Limb (tissue), 2 donors: ENCODE results near the gene LDHAL6B.

Experiments
- DNase-seq, 2 donors: peaks; one replicate each; pipeline ENCODE4 v3.0.0-alpha.2; 2016; ENCODE audit errors: extremely low spot score in 2 of 2

Gene LDHAL6B

DNA sequence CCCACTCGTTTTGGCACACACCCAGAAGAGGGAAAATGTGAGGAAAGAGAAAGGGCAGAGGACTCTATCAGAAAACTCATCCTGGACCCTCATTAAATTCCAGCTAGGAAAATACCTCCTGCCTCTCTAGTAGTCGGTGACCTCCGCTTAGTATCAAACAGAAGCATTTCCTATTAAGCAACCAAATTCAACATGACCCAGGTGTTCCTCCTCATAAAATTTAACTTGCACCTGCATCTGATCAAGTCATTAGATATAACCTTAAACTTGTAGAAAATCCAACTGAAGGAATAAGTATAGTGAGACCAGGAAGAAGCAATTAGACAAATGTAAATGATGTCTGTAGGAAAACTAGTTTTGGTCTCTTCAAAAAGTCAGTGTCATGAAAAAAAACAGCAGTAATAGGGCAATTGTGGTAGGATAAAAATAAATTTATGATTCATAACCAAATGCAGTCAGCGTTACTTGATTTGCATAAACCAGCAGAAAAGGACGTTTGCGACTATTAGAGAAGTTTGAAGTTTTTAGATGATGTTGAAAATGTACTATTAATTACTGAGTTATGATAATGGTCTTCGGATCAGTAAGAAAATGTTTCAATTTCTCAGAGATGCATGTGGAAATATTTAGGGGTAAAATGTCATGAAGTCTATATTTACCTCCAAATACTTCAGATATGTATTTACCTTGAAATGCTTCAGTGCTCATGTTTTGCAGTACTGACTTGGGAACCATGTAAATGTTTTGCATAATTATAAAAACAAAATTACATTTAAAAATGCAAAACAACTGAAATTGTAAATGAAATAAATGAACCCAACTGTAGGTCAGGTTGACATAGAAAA lies 44.6 kb downstream of the LDHAL6B start:
- DNase-seq, result no peak

DNA sequence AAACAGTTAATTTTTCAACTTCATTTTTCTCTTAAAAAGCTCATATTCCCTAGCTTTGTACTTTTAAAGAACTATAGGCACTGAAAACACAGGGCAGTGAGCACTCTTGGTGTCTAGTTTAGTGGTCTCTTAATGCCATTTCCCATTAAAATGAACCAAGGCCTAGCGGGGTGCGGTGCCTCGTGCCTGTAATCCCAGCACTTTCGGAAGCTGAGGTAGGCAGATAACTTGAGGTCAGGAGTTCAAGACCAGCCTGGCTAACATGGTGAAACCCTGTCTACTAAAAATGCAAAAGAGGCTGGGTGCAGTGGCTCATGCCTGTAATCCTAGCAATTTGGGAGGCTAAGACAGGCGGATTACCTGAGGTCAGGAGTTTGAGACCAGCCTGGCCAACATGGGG lies 45.5 kb downstream of the LDHAL6B start:
- DNase-seq, result no peak

DNA sequence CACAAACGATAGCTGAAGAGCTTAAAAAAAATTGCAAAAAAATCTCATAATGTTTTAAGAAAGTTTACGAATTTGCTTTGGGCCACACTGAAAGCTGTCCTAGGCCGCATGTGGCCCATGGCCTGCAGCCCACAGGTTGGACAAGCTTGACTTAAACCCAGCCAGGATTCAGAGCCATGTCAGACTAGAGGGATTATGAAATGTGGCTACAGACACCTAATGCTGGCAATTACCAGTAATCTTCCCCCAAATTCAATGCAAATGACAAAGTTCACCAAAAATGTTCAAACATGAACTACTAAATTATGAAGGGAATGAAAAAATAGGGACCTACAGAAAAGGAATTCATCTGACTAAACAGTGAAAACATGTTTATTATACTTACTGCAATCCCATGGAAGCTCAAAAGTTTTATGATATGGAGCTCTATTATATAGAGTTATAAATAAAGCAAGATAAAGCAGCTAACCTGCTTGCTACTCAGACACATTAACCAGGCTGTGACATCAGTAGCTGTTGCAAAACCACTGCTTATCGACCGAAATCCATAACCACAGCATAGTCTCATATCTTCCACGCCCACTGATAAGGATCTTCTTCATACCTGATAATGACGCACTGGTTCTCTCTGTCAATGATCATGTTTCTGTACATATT lies 49.2 kb downstream of the LDHAL6B start:
- DNase-seq, result no peak

DNA sequence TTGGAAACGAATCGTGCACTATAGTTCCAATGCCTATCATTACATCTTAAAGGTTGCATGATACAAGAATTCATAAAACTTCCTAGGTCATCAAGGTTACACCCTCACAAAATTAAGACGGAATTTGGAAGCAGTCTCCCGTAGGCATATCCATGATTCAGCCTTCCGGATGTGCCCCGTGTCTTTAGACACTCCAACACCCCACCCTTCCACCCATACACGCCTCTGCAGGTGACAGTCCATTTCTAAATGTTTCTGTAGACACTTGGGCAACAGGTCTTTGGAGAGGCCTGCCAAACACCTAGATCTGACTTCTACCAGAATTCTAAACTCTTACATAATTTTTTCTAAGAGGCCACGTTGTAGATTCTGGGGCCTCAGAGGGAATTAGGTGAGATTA lies 49.8 kb downstream of the LDHAL6B start:
- no peak for DNase-seq

DNA sequence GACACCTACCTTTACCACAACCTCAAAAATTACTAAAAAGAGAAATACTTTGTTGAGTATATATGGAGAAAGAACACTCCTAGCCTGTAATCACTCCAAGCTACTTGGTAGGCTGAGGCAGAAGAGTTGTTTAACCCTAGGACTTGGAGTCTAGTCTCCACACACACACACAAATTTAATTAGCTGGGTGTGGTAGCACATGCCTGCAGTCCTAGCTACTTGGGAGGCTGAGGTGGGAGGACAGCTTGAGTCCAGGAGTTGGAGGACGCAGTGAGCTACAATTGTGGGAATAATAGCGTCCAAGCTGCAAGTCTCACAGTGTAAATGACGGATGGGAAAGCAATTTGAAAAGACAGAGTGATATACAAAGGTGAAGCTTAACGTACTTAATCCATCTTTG lies 50.5 kb downstream of the LDHAL6B start:
- DNase-seq, result no peak
